Measurements from ENCODE around the gene CDH13. TPM values are rescaled to one million over a fixed set of nuclear protein-coding genes. Genes with fewer than 3 reads are reported as not detected.

Gene CDH13
- total and polyA plus RNA-seq, 9 donors, result 1.9 to 34.2 (median 4.8) TPM

DNA sequence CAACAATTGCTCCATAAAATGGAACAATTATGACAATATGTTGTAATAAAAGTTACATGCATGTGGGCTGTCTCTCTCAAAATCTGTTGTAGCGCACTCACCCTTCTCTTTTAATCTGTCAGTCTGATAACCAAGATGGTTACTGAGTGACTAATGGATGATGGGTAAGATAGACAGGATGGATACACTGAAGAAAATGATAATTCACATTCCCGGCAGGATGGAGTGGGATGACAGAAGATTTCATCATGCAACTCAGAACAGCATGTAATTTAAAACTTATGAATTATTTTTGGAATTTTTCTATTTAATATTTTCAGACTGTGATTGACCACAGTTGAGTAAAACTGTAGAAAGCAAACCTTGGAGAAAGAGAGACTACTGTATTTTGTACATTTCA lies 30.5 kb downstream of the CDH13 start:
- WGBS, 3 donors, result 67 to 77% (median 76%) methylated on average over 2 of the region's 2 CpGs
- Histone ChIP-seq H3K27ac (no peak overlapping the region), H3K4me1 (ENCODE audit: insufficient read depth) (no peaks in the 10 kb centered on the region), H3K9me3 (no peaks in the 10 kb centered on the region), H3K36me3 (no peaks in the 10 kb centered on the region), H3K4me3 (no peak overlapping the region), H3K27me3 (no peaks in the 10 kb centered on the region)
- intact Hi-C loops (cut with DNase I), result no loop called here
- TF ChIP-seq POLR2A (IDR thresholded peaks at IDR 0.05) (no peak), EP300 (IDR thresholded peaks at IDR 0.05) (no peak), CTCF (IDR thresholded peaks at IDR 0.05) (no peak)
- no peak for DNase-seq

- no peaks in the 10 kb centered on the region for H3K9me3 ChIP-seq
- no peaks in the 10 kb centered on the region for H3K27me3 ChIP-seq
- intact Hi-C loops (cut with DNase I), result no loop called here
- H3K36me3 ChIP-seq, result no peaks in the 10 kb centered on the region
- TF ChIP-seq EP300 (IDR thresholded peaks at IDR 0.05) (no peak), CTCF (IDR thresholded peaks at IDR 0.05) (no peak), POLR2A (IDR thresholded peaks at IDR 0.05) (no peak)
- 24 to 56% (median 38%) methylated on average over 1 of the region's 1 CpG for whole genome bisulfite sequencing, 3 donors
- DNase-seq, result no peak
- H3K27ac ChIP-seq, result no peak overlapping the region
- no peaks in the 10 kb centered on the region for H3K4me1 ChIP-seq (ENCODE audit: insufficient read depth)
- H3K4me3 ChIP-seq, result no peak overlapping the region
Observed at GRCh38 chr16:82657786-82658185, 31.0 kb downstream of the CDH13 start.

GRCh38 chr16:82658796-82659195 lies 32.0 kb downstream of the CDH13 start:
- intact Hi-C loops (cut with DNase I), result no loop called here
- Histone ChIP-seq H3K36me3 (no peaks in the 10 kb centered on the region), H3K9me3 (no peaks in the 10 kb centered on the region), H3K4me1 (ENCODE audit: insufficient read depth) (no peaks in the 10 kb centered on the region), H3K27me3 (no peaks in the 10 kb centered on the region), H3K27ac (no peak overlapping the region), H3K4me3 (no peak overlapping the region)
- TF ChIP-seq EP300 (IDR thresholded peaks at IDR 0.05) (no peak), POLR2A (IDR thresholded peaks at IDR 0.05) (no peak)
- DNase-seq, result no peak
- 89 to 94% (median 93%) methylated on average over 2 of the region's 2 CpGs for WGBS, 3 donors

GRCh38 chr16:82660075-82660645 lies 33.4 kb downstream of the CDH13 start:
- 29 to 46% (median 36%) methylated on average over 8 of the region's 8 CpGs for WGBS, 3 donors
- Histone ChIP-seq H3K9me3 (no peaks in the 10 kb centered on the region), H3K27ac (no peak overlapping the region), H3K4me3 (no peak overlapping the region), H3K36me3 (no peaks in the 10 kb centered on the region), H3K27me3 (no peaks in the 10 kb centered on the region), H3K4me1 (ENCODE audit: insufficient read depth) (no peaks in the 10 kb centered on the region)
- TF ChIP-seq POLR2A (IDR thresholded peaks at IDR 0.05) (no peak), EP300 (IDR thresholded peaks at IDR 0.05) (no peak), CTCF (IDR thresholded peaks at IDR 0.05) (no peak)
- intact Hi-C loops (cut with DNase I), result no loop called here
- DNase-seq, result no peak

DNA sequence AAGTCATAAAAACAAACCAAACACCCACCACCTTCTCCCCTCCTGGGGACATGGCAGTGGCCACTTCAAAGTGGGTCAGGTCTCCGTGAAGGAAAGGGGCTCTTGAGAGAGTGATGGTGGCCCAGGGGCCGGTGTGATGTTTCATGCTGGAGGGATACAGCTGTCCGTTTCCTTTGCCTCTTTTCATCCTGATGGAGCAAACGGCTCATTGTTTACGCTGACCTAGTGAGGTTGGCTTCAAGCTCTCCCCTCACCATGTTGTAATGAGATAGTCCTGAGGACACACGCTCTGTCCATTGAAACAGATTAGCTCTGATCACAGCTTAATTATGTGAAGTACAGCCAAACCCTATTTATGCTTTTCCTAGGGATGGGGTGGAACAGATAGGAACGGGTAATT lies 34.2 kb downstream of the CDH13 start:
- H3K27me3 ChIP-seq, result no peaks in the 10 kb centered on the region
- no peak overlapping the region for H3K27ac ChIP-seq
- WGBS, 3 donors, result 55 to 76% (median 55%) methylated on average over 7 of the region's 7 CpGs
- TF ChIP-seq CTCF (IDR thresholded peaks at IDR 0.05) (no peak), POLR2A (IDR thresholded peaks at IDR 0.05) (no peak), EP300 (IDR thresholded peaks at IDR 0.05) (no peak)
- DNase-seq, result no peak
- intact Hi-C loops (cut with DNase I), result no loop called here
- no peaks in the 10 kb centered on the region for H3K4me1 ChIP-seq (ENCODE audit: insufficient read depth)
- H3K36me3 ChIP-seq, result no peaks in the 10 kb centered on the region
- H3K9me3 ChIP-seq, result no peaks in the 10 kb centered on the region
- no peak overlapping the region for H3K4me3 ChIP-seq
